ENCODE measurements around the gene ASB15. TPM values are rescaled to one million over a fixed set of nuclear protein-coding genes. Genes with fewer than 3 reads are reported as not detected.

The ASB15 gene
- polyA plus RNA-seq, 2 of the 4 experiments (the other 2 are of a cell fraction), result not detected

GRCh38 chr7:123573341-123573740 lies 28.3 kb upstream of the ASB15 start:
- ChIA-PET CTCF (interaction anchor here (0.7 to 1.4 kb wide), 2 partner anchors 16 to 298 kb away, joined by 3 to 4 read pairs; partner anchors contain the start of gene NDUFA5), POLR2A (no interaction called here)
- no peak overlapping the region for H3K4me3 ChIP-seq
- no peaks in the 10 kb centered on the region for H3K4me1 ChIP-seq
- no peak for TF ChIP-seq E2F6 (IDR thresholded peaks at IDR 0.05; ENCODE audit: borderline replicate concordance, low read depth)
- TF ChIP-seq RCOR1 (IDR thresholded peaks at IDR 0.05; ENCODE audit: low read depth, low read length), result no peak
- H3K27ac ChIP-seq, result no peak overlapping the region
- ATAC-seq (no peak), DNase-seq (ENCODE audit: low read depth in 1 of 2, low spot score in 1 of 2) (no peak), FAIRE-seq (no peak)
- no peak overlapping the region for H3K4me2 ChIP-seq
- H3K9me3 ChIP-seq, result no peaks in the 10 kb centered on the region
- WGBS (ENCODE audit: missing lambda C conversion rate), result 52% methylated on average over 3 of the region's 3 CpGs

- CTCF ChIA-PET, result interaction anchor here (1.4 kb wide), 1 partner anchor 298 kb away, joined by 4 read pairs; no protein-coding TSS in a partner anchor
- no peaks in the 10 kb centered on the region for H3K4me1 ChIP-seq
- POLR2A ChIA-PET, result no interaction called here
- no peak overlapping the region for H3K27ac ChIP-seq
- TF ChIP-seq ZSCAN20 (CRISPR knock-in tag; IDR thresholded peaks at IDR 0.05) (no peak), PHF8 (IDR thresholded peaks at IDR 0.05; ENCODE audit: borderline replicate concordance, low read depth) (no peak), CBX8 (IDR thresholded peaks at IDR 0.05) (no peak), NPAS2 (CRISPR knock-in tag; IDR thresholded peaks at IDR 0.05; ENCODE audit: borderline replicate concordance) (no peak), CHD4 (IDR thresholded peaks at IDR 0.05; ENCODE audit: borderline replicate concordance) (no peak), ELK1 (IDR thresholded peaks at IDR 0.05; ENCODE audit: low read depth, low read length) (no peak), CEBPB (IDR thresholded peaks at IDR 0.05) (no peak), FOSL2 (IDR thresholded peaks at IDR 0.05) (no peak), FOSL2 (CRISPR knock-in tag; IDR thresholded peaks at IDR 0.05) (no peak), EHF (CRISPR knock-in tag; IDR thresholded peaks at IDR 0.05) (no peak), CBX2 (IDR thresholded peaks at IDR 0.05; ENCODE audit: borderline replicate concordance, low read depth) (no peak)
- ATAC-seq, result no peak
- no peak overlapping the region for H3K4me2 ChIP-seq
- H3K9me3 ChIP-seq, result no peaks in the 10 kb centered on the region
- H3K4me3 ChIP-seq, result no peak overlapping the region
- FAIRE-seq, result no peak
- DNase-seq (ENCODE audit: low read depth in 1 of 2, low spot score in 1 of 2), result no peak
- WGBS (ENCODE audit: missing lambda C conversion rate), result 51% methylated on average over 2 of the region's 2 CpGs
These were observed 27.6 kb upstream of the ASB15 start for GRCh38 chr7:123573896-123574467.

- TF ChIP-seq CTCF (IDR thresholded peaks at IDR 0.05) (no peak), EP300 (IDR thresholded peaks at IDR 0.05) (no peak), CEBPB (IDR thresholded peaks at IDR 0.05) (no peak), ELK1 (IDR thresholded peaks at IDR 0.05; ENCODE audit: low read depth, low read length) (no peak), EHMT2 (IDR thresholded peaks at IDR 0.05; ENCODE audit: low read depth) (no peak), FOXS1 (CRISPR knock-in tag; IDR thresholded peaks at IDR 0.05) (no peak), PHF8 (IDR thresholded peaks at IDR 0.05; ENCODE audit: borderline replicate concordance, low read depth) (no peak), TP53 (CRISPR knock-in tag; IDR thresholded peaks at IDR 0.05) (no peak), KDM1A (IDR thresholded peaks at IDR 0.05; ENCODE audit: low read depth) (no peak), ESRRA (IDR thresholded peaks at IDR 0.05; ENCODE audit: borderline replicate concordance, low read length) (no peak), ZC3H11A (IDR thresholded peaks at IDR 0.05) (no peak)
- Histone ChIP-seq H3K4me1 (no peaks in the 10 kb centered on the region), H3K4me3 (no peak overlapping the region), H3K27ac (no peak overlapping the region), H3K4me2 (no peak overlapping the region), H3K9me3 (no peaks in the 10 kb centered on the region)
- no peak for ATAC-seq
- no peak for DNase-seq (ENCODE audit: low read depth in 1 of 2, low spot score in 1 of 2)
- no peak for FAIRE-seq
- POLR2A ChIA-PET, result no interaction called here
- CTCF ChIA-PET, result no interaction called here
These were observed 22.2 kb upstream of the ASB15 start for GRCh38 chr7:123579416-123579815.

Data from A549 (cell line).